Stimulated activated CD4-positive, alpha-beta T cell treated with anti-CD3 and anti-CD28 coated beads, Interleukin-12 subunit alpha, Interleukin-12 subunit beta, amount 100 ng/mL, for 48 hours (primary cell): ENCODE measurements around the gene PHF14.
"Not testable (repeated sequence)": the region's sequence is repeated elsewhere in the genome, so short reads cannot be mapped to it uniquely, and the experiment has no call there.

Source experiments
- DNase-seq, 3 donors: peaks; one replicate each; pipeline ENCODE4 v3.0.0-alpha.2; 2020; ENCODE audit warnings: low read depth in 2 of 3, low spot score in 1 of 3

PHF14 gene

DNA sequence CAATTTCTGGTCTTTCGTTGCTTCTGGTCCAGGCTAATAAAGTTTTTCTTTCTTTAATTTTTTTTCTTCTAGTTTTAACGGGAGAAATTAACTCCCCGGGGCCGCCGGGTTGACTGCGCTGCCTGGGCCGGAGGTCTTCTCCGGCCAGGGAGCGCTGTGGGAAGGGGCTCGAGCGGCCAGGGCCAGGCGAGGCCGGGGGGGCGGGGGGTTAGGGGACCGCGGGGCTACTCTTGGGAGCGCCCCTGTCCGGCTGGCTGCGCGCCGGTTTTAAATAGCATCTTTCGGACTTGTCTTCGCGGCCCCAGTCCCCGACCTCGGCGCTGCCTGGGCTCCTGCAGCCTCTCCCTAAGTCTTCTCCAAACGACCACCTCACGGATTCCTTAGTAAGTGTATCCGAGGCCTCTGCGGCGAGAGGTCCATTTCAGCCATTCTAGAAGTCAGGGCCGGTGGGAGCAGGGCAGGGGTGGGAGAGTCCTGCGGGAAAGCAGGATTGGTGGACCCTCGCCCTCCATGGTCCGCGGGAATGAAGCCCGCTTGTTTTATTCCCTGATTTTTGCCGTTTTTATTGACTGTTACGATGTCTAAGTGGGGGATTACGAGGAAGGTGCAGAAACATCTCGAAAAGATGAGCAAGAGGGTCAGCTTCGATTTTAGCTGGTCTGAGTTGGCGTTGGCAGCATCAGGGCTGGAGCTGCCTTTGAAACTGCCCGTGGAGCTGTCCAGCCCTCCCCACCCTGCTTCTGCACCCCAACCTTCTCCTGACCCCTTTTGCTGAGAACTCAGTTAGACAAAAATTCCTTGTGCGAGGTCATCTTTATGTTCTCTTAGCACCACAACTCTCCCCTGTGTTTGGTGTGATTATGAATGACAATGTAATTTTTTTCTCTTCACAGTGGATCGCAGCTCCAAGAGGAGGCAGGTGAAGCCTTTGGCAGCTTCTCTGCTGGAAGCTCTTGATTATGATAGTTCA lies 555 bp downstream of the PHF14 start:
- peak in 2 of 3 donors; percentile 3 to 4 for DNase-seq

DNA sequence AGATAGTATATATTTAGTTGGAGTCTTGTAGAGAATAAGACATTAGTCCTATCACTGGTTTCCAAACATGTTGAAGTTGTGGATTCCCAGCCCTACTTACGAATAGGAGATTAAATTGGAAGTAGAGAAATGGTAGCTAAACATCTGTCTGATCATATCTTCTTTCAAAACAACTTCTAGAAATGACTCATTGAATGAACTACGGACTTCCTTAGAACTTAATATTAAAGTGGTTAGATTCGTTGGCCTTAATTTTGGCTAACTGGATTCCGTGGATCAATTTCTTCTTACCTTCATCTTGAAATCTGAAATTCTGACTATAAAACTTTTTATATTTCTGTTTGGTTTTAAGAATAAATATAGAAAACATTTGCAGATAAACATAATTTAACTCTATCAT lies 3.4 kb downstream of the PHF14 start:
- no peak for DNase-seq

DNA sequence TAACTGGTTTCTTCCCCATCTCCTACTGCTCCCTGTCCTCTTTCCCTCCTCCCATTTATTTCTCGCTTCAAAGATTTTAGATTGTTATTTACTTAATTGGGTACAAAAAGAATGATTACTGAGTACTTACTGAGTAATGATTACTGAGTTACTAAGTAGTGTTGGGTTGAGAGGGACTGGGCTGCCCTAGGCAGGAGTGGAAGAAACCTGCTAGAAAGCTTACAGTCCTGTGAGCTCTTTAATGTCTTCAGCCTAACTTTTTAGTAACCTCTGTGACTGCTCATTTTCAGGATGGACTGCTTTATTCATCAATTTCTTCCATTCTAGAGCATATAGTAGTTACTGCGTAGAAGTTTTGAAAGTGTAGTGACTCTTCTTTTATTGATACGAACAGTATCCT lies 7.6 kb downstream of the PHF14 start:
- no peak for DNase-seq

DNA sequence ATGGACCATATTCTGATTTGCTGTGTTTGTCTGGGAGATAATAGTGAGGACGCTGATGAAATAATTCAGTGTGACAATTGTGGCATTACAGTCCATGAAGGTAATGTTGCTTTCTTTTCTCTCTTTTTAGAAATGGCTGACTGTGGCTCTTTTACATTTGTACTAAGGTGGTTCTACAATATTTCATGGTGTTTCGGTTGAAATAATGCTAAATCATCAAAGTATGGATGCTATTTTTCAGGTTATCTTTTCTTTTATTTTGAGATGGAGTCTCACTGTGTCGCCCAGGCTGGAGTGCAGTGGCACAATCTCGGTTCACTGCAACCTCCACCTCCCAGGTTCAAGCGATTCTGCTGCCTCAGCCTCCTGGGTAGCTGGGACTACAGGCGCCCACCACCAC lies 17.1 kb downstream of the PHF14 start:
- DNase-seq: not testable (repeated sequence)

DNA sequence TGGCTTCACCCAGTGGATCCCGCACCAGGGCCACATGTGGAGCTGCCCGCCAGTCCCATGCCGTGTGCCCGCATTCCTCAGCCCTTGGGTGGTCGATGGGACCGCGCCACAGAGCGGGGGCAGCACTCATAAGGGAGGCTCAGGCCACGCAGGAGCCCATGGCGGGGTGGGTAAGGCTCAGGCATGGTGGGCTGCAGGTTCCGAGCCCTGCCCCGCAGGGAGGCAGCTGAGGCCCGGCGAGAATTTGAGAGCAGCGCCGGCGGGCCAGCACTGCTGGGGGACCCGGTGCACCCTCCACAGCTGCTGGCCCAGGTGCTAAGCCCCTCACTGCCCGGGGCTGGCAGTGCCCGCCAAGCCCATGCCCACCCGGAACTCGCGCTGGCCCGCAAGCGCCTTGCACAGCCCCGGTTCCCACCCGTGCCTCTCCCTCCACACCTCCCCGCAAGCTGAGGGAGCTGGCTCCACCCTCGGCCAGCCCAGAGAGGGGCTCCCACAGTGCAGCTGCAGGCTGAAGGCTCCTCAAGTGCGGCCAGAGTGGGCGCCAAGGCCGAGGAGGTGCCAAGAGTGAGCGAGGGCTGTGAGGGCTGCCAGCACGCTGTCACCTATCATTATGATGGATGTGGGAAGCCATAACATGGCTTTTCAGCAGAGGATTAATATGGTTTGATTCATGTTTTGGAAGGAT lies 22.0 kb downstream of the PHF14 start:
- DNase-seq: not testable (repeated sequence)

DNA sequence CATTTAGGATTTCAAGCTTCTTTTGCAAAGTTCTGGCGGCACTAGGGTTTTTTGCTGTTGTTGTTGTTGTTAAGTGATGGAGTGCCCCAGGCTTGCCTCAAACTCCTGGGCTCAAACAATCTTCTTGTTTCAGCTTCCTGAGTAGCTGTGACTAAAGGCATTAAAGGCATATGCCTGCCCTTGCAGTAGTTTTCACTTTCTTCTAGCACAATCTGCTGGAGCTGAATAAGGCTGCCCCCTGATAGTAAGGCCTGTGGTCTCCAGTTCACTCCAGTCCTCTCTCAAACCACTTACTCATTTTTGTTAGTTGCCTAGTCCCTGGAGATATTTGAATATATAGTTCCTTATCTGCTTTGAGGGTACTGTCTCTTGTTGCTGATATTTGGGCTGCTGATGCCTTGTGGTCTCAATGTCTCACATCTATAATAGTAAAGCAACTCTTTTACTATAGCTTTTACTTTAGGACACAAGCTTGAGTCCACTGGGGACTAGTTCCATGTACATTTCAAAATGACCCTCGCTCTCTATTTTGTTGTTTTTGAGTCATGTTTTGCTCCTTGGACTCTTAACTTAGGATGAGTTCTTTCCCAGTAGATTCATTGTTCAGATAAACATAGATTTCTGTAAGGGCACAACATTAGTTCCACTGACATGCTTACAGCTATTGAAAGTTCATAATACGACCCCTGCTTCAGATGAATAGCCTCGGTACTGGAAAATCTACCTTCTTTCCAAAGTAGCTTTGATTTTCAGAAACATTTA lies 25.5 kb downstream of the PHF14 start:
- DNase-seq: no peak

DNA sequence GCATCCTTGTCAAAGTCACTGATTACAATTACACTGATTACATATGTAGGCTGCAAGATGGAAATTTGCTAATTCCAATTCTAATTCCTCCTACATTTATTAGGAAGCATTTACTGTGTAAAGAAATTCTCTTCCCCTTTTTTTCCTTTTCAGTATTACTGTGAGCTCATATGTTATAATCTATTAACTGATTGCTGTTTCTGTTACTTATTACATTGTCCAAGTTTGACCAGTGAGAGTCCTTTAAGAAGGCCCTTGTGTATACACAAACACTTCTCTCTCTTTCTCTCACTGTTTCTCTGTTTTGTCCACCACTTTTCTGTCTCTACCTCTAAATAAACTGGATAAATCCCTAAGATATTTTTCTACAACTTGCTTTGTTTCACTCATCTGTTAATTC lies 31.5 kb downstream of the PHF14 start:
- DNase-seq: no peak

DNA sequence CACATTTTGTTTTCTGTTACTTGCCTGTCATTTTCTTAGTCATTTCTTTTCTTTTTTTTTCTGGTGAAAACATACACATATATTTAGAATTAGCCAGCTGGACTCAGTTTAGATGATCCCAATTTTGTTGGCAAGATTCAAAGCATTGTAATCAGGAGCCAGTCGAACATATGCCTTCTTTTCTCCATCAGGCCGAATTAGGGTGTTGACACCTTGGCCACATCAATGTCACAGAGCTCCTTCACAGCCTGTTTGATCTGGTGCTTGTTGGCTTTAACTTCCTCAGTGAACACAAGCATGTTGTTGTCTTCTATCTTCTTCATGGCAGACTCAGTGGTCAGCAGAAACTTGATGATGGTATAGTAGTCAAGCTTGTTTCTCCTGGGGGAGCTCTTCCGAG lies 32.6 kb downstream of the PHF14 start:
- DNase-seq: no peak

DNA sequence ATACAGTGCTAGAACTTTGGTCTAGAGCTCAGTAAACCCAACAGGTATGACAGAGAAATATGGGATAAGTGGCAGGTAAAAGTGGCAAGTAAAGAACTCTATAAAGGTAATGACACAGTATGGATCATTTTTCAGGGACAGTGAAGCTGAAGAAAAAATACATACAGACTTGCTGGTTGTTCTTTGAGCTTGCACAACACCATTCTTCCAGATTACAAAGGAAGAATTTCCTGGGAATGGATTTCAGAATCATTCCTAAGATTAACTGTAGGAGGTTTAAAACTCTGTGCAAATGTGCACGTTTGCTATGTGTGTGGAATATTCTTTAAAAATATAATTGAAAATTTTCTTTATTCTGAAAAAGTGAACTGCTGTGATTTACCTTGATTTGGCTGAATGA lies 36.0 kb downstream of the PHF14 start:
- no peak for DNase-seq

DNA sequence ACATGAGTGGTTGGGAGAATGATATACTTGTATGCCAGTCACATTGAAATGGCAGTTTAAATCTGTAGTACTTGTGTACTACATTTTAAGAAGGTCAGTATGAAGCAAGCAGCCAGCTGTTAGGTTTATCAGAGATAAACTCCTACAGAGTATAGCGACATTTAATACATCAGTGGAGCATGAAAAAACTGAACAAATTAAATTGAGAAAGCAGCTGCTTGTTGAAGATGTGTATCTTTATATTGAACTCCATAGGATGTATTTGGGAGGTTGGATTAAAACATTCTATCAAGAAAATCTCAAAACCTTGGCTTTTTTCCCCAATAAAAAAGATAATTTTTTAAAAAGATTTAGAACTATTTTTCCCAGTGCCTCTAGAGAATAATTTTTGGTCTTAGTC lies 47.8 kb downstream of the PHF14 start:
- DNase-seq: no peak

DNA sequence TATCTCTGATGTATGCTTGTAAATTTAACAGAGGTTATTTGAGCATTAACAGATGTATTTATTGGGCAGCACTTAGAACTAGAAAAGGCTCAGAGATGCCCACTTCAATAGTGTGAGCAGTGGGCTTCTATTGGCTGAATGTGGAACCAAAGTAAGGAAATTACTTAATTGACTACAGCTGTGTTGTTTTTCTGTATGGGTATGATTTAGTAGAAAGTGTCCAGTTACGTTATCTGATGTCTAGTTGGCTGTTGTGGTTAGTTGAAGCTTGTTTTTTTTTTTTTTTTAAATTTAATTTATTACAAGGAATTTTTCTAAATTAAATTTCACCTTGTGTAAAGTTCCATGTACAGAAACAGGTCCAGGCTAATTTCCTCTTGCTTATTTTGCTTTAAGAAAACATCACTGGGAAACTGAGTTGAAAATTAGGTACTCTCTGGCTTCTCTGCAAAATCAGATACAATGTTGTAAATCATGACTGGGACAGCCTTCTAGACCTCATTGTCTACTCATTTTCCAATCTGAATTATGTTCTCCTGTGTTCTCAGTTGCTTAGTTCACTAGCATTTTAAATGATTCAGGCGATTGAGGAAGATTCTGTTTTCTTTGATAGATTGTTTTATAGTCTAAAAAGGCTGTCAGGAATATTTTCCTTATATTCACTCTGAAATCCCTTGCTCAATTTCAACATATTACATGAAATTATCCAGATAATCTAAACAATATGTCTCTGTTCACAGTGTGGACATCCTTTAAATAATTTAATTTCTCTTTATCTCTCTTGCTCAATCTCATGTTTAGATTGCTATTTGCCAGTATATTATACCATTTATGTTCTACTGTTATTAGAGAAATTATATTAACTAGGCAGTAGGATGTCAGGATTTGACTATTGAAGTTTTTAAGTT lies 53.0 kb downstream of the PHF14 start:
- no peak for DNase-seq

DNA sequence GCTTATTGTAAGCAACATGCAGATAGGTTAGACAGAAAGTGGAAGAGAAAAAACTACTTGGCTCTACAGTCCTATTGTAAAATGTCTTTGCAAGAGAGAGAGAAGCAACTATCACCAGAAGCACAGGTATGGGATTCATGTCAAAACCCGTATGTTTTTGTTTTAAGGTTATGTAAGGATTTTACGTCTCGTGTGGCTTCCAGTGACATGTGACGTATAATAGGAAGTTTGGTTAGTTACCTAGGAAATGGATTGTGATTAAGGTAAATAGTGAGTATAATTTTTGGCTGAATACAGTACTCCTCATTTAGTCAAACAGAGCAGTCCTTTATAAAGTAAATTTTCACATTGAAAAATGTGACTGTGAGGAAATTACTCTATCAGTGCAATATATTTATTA lies 62.0 kb downstream of the PHF14 start:
- DNase-seq: no peak

DNA sequence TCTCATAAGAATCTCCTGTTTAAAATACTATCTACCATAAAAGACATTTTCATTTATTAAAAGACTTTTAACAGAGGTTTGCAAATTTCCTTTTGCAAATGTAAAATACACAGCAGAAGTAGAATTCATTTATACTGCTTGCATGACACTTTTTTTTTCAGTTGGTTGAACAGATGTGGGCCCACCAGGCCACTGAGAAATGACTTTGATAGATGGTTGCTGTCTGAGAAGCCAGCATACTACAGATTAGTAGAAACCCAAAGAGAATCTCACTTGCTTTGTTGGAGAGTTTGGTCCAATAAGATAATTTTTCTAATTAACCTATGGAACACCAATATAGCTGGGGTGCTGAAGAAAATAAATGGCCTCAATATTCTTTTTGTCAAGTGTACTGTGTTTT lies 66.3 kb downstream of the PHF14 start:
- DNase-seq: no peak

DNA sequence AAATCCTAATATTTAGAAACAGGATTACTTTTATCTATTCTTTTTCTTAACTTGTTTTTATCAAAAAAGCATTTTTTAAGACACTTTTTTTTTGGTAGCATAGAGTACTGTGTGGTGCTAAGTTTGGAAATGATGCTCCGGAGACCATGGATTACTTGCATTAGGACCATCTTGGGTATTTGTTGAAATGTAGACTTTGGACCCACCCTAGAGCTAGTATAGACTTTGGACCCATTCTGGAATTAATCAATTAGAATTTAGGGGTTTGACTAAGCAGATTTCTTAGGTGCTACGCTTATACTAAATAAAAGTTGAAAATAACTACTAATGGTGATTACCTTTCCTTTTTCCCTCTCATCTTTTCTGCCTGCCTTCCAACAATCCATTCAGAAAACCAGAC lies 80.4 kb downstream of the PHF14 start:
- no peak for DNase-seq

DNA sequence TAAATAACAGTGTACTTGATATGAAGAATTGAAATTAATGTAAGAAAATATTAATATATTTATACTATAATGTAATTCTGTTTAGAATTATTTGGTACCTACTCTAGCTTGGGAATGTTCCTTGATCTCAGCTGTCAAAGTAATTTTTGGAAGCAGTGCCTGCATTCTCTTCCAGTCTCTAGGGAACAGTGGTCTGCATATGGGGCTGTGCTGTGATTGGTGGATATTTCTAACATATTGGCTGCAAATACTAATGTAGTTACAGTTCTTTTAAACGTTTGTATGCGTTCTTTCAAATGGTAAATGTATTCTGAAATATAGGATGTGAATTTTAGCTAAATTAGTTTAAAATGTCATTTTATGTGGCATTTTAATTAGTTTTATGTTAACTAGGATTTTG lies 87.2 kb downstream of the PHF14 start:
- DNase-seq: no peak

DNA sequence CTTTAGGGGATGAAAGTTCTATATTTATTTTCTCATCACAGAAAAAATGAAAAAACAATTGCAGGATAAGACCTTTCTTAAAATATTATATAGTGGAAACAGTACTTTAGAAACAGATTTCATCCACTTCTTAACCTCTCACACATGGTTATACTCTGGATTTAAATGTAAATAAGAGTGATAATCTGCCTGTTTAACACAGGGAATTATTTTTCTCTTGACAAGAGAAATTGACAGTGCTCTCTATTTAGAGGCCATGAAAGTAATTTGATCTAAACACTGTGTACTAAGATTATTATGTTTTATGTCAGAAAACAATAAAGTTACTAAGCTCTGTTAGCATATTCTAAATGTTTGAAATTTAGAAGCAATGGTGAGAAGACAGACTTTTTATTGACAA lies 88.4 kb downstream of the PHF14 start:
- no peak for DNase-seq

DNA sequence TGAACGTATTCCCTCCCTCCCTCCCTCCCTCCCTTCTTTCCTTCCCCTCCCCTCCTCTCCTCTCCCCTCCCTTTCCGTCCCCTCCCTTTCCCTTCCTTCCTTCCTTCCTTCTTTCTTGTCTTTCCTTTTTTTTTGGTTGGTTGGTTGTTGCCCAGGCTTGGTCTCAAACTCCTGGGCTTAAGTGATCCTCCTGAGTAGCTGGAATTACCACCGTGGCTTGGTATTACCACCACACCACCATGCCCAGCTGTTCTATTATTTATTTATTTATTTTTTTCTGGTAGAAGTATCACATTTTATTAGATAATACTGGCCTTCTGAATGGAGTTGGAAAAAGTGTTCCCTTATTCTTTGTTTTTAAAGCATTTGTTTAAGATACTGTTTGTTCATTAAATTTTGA lies 95.9 kb downstream of the PHF14 start:
- no peak for DNase-seq

DNA sequence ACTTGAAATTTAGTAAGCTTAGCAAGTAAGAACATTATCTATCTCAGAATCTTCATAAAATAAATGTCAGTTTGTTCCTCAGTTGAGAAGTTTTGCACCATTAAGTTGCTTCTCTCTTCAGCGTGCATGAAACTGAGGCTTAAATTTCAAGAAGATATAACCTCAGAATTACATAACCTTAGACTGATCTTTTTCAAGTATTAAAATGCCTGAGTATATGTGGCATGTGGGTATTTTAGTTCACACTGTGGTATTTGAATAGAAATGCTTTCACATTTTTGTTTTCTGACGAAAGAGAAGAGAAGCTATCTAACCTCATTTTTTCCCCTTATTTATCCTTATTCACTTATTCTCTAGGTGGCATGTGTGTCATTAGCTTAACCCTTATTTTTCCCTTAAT lies 104.1 kb downstream of the PHF14 start:
- DNase-seq: no peak

DNA sequence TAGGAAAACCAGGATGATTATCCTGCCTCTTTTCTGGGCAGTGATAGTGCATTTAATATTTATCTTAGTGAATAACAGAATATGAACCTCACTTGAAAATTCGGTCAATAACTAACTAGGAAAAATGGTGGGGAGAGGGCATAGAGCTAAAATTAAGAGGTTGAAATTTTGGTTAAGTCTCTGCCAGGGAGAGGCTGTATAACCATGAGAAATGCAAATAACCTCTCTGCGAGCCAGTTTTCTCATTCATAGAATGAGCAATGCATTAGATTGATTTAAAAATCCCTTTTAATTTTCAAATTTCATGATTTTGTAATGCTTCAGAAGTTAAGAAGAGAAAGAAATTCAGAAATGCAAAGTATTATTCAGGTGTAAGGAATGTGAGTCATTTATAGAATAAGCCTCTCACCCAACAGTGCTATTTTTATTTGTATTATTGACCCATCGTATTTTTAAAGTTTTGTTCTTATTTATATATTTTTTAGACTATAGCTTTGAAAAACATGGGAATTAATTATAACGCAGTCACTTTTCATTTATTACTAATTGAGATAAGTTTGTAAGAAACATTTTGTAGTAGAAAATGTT lies 104.7 kb downstream of the PHF14 start:
- no peak for DNase-seq

DNA sequence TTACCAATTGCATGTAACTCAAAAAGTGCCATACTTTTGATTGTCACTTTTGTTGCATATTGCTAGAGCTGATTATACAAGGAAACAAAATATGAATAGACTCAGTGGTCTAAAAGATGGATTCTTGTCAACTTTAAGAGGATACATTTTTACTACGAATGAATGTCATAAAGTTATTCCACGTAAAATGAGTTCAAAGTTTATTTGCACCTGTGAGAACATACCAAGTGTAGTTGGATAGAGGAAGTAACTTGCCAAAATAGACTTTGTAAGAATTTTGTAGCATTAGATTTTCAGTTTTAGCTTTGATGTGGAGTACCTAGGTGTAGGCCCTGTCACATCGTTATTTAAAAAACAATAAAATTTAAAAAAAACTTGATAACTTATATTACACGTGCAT lies 106.2 kb downstream of the PHF14 start:
- no peak for DNase-seq
